ENCODE measurements around the gene SIGLEC5. TPM values are rescaled to one million over a fixed set of nuclear protein-coding genes. Genes with fewer than 3 reads are reported as not detected.

SIGLEC5 gene
- total RNA-seq, 1 donor from 2014 or later, result not detected

DNA sequence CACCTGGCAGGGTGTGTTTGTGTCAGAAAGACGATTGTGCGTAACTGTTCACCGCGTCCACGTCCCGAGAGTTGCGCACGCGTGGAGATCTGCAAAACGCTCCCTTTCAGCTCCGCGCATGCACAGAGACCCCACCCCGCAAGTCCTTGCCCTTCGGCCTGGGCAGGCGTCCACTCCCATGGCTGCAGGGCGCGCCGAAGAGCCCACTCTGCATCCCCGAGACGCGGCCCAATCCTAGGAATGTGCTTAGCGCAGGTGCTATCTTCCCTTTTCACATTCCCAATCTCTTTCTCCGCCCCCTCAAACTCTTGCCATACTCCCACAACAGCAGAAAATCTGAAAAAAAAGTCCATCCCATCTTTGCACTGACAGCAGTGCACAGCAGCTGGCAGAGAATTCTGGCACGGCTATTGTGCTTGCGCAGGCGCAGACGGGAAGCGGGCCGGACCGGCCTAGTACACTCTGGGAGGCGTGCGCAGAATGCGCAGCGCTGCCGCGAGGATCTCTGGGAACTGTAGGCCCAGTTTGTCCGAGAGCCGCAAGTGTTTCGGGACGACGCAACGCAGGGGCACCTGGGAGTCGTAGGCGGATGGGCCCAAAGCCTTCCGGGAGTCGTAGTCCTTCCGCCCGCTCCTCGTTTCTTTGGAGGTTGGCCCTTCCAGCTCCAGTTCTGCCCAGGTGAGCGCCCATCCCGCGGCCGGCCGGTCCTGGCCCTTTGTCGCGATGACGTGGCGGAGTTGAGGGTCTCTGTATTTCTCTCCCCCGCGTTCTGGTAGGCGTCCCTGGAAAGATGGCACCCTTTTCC, 36.0 kb downstream of the SIGLEC5 start:
- H3K79me2 ChIP-seq (ENCODE audit: insufficient read depth, low read length), result no peaks in the 10 kb centered on the region
- no peak overlapping the region for H3K27ac ChIP-seq (ENCODE audit: low read depth, low read length)
- no peaks in the 10 kb centered on the region for H3K36me3 ChIP-seq (ENCODE audit: insufficient read depth, low read length)
- H3K4me1 ChIP-seq (ENCODE audit: insufficient read depth, low read length), result no peaks in the 10 kb centered on the region
- H3K4me2 ChIP-seq (ENCODE audit: low read length), result peak overlapping the region; percentile 96
- H3K9ac ChIP-seq (ENCODE audit: low read length), result peak overlapping the region; percentile 71
- no peaks in the 10 kb centered on the region for H4K20me1 ChIP-seq (ENCODE audit: insufficient read depth, low read length)
- peak overlapping the region; percentile 74 for H3K4me3 ChIP-seq (ENCODE audit: insufficient read depth, low read depth, low read length)
- FAIRE-seq (peak; percentile 99), DNase-seq (ENCODE audit: low read depth) (peak; percentile 95)
- peaks cover 9% of the 10 kb centered on the region for H3K9me3 ChIP-seq (ENCODE audit: insufficient read depth, low read depth, low read length)
- peaks cover 4% of the 10 kb centered on the region for H3K4me1 Mint-ChIP-seq (ENCODE audit: low read depth, unreplicated experiment)
- H3K27me3 ChIP-seq (ENCODE audit: insufficient read depth, low read length), result no peaks in the 10 kb centered on the region
- peak overlapping the region; percentile 85 for H3K27ac Mint-ChIP-seq (ENCODE audit: unreplicated experiment)
- H3K36me3 Mint-ChIP-seq (ENCODE audit: low read depth, unreplicated experiment), result peaks cover 11% of the 10 kb centered on the region
- peak overlapping the region; percentile 90 for H3K4me3 Mint-ChIP-seq (ENCODE audit: unreplicated experiment)
- TF ChIP-seq, protein P1, sequence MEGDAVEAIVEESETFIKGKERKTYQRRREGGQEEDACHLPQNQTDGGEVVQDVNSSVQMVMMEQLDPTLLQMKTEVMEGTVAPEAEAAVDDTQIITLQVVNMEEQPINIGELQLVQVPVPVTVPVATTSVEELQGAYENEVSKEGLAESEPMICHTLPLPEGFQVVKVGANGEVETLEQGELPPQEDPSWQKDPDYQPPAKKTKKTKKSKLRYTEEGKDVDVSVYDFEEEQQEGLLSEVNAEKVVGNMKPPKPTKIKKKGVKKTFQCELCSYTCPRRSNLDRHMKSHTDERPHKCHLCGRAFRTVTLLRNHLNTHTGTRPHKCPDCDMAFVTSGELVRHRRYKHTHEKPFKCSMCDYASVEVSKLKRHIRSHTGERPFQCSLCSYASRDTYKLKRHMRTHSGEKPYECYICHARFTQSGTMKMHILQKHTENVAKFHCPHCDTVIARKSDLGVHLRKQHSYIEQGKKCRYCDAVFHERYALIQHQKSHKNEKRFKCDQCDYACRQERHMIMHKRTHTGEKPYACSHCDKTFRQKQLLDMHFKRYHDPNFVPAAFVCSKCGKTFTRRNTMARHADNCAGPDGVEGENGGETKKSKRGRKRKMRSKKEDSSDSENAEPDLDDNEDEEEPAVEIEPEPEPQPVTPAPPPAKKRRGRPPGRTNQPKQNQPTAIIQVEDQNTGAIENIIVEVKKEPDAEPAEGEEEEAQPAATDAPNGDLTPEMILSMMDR (IDR thresholded peaks at IDR 0.05; ENCODE audit: insufficient read depth, low read depth, low read length), result no peak
- H3K9me3 Mint-ChIP-seq (ENCODE audit: unreplicated experiment), result peaks cover 8% of the 10 kb centered on the region
- peak overlapping the region; percentile 100 for H2AFZ ChIP-seq (ENCODE audit: low read depth, low read length)
- H3K27me3 Mint-ChIP-seq (ENCODE audit: low read depth, unreplicated experiment), result peaks cover 4% of the 10 kb centered on the region

DNA sequence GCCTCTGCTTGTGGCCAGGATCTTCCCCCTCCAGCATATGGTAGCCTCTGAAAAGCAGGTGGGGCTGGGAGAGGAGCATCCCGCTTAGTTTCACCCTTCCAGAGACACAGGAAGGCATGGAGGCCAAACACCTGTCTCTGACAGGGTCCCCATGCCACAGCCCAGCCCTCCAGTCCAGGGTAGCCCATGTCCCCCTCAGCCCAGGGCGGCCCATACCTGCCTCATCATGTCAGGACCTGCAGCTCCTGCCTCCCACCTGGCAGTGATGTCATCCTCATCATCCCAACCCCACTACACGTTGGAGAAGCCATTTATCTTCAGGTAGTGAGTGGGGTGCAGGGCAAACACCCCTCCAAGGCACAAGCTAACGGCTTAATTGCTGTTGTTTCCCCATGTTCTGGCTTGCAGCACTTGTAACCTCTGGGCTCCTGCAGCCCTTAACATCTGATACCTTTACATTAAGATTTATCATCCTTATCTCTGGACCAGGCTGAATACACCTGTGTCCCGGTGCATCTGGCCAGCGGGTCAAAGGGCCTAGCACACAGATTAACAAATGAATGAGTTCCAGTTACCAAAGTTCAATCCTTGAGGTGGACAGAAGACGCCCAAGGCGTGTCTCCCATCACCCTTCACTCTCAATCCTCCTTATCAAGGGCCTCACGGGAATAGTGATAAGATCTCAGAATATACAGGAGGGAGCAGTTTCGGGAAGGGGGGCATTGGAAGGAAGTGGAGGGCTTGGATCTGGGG, 36.9 kb downstream of the SIGLEC5 start:
- Mint-ChIP-seq H3K27ac (ENCODE audit: unreplicated experiment) (no peak overlapping the region), H3K4me3 (ENCODE audit: unreplicated experiment) (peak overlapping the region; percentile 90), H3K36me3 (ENCODE audit: low read depth, unreplicated experiment) (peaks cover 11% of the 10 kb centered on the region), H3K27me3 (ENCODE audit: low read depth, unreplicated experiment) (peaks cover 4% of the 10 kb centered on the region), H3K4me1 (ENCODE audit: low read depth, unreplicated experiment) (peaks cover 4% of the 10 kb centered on the region), H3K9me3 (ENCODE audit: unreplicated experiment) (peaks cover 12% of the 10 kb centered on the region)
- no peak for FAIRE-seq
- TF ChIP-seq, protein P1 (IDR thresholded peaks at IDR 0.05; ENCODE audit: insufficient read depth, low read depth, low read length), result no peak
- no peak for TF ChIP-seq EZH2 (IDR thresholded peaks at IDR 0.05; ENCODE audit: insufficient read depth, low read length)
- Histone ChIP-seq H3K4me2 (ENCODE audit: low read length) (peak overlapping the region; percentile 96), H3K4me3 (ENCODE audit: insufficient read depth, low read depth, low read length) (peak overlapping the region; percentile 74), H3K9ac (ENCODE audit: low read length) (peak overlapping the region; percentile 71), H3K27ac (ENCODE audit: low read depth, low read length) (no peak overlapping the region), H3K79me2 (ENCODE audit: insufficient read depth, low read length) (no peaks in the 10 kb centered on the region), H3K4me1 (ENCODE audit: insufficient read depth, low read length) (no peaks in the 10 kb centered on the region), H3K36me3 (ENCODE audit: insufficient read depth, low read length) (no peaks in the 10 kb centered on the region), H3K9me3 (ENCODE audit: insufficient read depth, low read depth, low read length) (peaks cover 9% of the 10 kb centered on the region), H4K20me1 (ENCODE audit: insufficient read depth, low read length) (no peaks in the 10 kb centered on the region), H2AFZ (ENCODE audit: low read depth, low read length) (peak overlapping the region; percentile 100), H3K27me3 (ENCODE audit: insufficient read depth, low read length) (no peaks in the 10 kb centered on the region)
- DNase-seq (ENCODE audit: low read depth), result no peak
